NCI-H345 (cell line): ENCODE results near the gene STXBP2.
A peak's percentile ranks its signal among the peaks of the same experiment; 100 is the strongest.

Source experiments
- DNase-seq: peaks from one replicate; lab custom pipeline; 2025; lab: John Stamatoyannopoulos, UW

The STXBP2 gene

GRCh38 chr19:7632340-7633203 is 4.3 kb upstream of the STXBP2 start:
- DNase-seq: no peak

GRCh38 chr19:7633698-7634097 is 3.2 kb upstream of the STXBP2 start, which contains the start of gene PCP2:
TSS of gene PCP2 (minus strand) at chr19:7633719. CDS start at chr19:7633457, 262 bp downstream.
- DNase-seq: no peak

GRCh38 chr19:7635670-7636069 is 1.2 kb upstream of the STXBP2 start:
- no peak for DNase-seq

- peak; percentile 10 for DNase-seq
Measured at GRCh38 chr19:7636317-7636690, 606 bp upstream of the STXBP2 start.

GRCh38 chr19:7637374-7638256 is 705 bp downstream of the STXBP2 start:
- DNase-seq: no peak

- no peak for DNase-seq
Measured at GRCh38 chr19:7638802-7639465, 2.0 kb downstream of the STXBP2 start.

- no peak for DNase-seq
Measured at GRCh38 chr19:7639863-7640348, 3.0 kb downstream of the STXBP2 start.

- no peak for DNase-seq
Measured at GRCh38 chr19:7640803-7641202, 3.9 kb downstream of the STXBP2 start.

GRCh38 chr19:7641290-7642276 is 4.7 kb downstream of the STXBP2 start:
- no peak for DNase-seq

- DNase-seq: no peak
Measured at GRCh38 chr19:7642295-7643030, 5.6 kb downstream of the STXBP2 start.

GRCh38 chr19:7643031-7643415 is 6.1 kb downstream of the STXBP2 start:
- no peak for DNase-seq

GRCh38 chr19:7643629-7644549 is 7.0 kb downstream of the STXBP2 start:
- DNase-seq: peak; percentile 28

GRCh38 chr19:7644550-7644877 is 7.6 kb downstream of the STXBP2 start:
- DNase-seq: no peak

GRCh38 chr19:7645163-7645562 is 8.3 kb downstream of the STXBP2 start:
- no peak for DNase-seq

GRCh38 chr19:7645656-7646425 is 8.9 kb downstream of the STXBP2 start:
- no peak for DNase-seq

- no peak for DNase-seq
Measured at GRCh38 chr19:7646426-7646700, 9.5 kb downstream of the STXBP2 start.

- no peak for DNase-seq
Measured at GRCh38 chr19:7647156-7647555, 10.2 kb downstream of the STXBP2 start.

- no peak for DNase-seq
Measured at GRCh38 chr19:7648265-7649014, 11.5 kb downstream of the STXBP2 start.
